ENCODE measurements around the gene VSTM2L.

VSTM2L gene

GRCh38 chr20:37991157-37991866, 88.4 kb downstream of the VSTM2L start:
- no peak for DNase-seq

DNA sequence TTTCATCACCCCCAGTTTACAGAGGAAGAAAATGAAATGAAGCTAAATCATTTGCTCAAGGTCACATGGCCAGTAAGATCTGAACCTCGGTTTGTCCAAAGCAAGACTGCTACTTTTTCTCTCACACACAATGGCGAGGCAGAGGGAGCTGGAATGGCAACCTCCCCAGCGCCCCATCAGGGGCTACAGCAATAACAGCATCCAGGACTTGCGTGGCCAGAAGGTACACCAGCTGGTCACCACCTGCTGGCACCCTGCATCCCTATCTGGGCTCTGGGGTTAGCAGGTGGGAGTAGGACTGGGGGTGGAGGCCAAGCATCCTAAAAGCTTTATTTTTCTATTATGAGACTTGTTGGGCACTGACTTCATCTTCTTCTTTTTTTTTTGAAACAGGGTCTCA, 89.0 kb downstream of the VSTM2L start:
- no peak for DNase-seq

GRCh38 chr20:37992802-37993409, 90.0 kb downstream of the VSTM2L start:
- DNase-seq = peak in 3 of 6 experiments; percentile 15 to 32 (median 31)

GRCh38 chr20:37994512-37994911, 91.6 kb downstream of the VSTM2L start:
- no peak for DNase-seq
